GM12891 (cell line): ENCODE measurements around the gene UNC13C.

Experiments
- POLR2A ChIP-seq: IDR thresholded peaks from 2 replicates; pipeline ENCODE4 v1.6.1; 2011; ENCODE audit warnings: low read depth, low read length, control low read depth
- POLR2AphosphoS5 ChIP-seq: IDR thresholded peaks from 2 replicates; pipeline ENCODE4 v1.6.1; 2011; ENCODE audit warnings: low read depth, low read length, control low read depth
- SPI1 ChIP-seq: IDR thresholded peaks from 2 replicates; pipeline ENCODE4 v1.6.1; 2011; ENCODE audit warnings: low read depth, low read length, control low read depth
- TAF1 ChIP-seq: IDR thresholded peaks from 2 replicates; pipeline ENCODE4 v1.6.1; 2011; ENCODE audit warnings: low read depth, low read length, control low read depth

DNA sequence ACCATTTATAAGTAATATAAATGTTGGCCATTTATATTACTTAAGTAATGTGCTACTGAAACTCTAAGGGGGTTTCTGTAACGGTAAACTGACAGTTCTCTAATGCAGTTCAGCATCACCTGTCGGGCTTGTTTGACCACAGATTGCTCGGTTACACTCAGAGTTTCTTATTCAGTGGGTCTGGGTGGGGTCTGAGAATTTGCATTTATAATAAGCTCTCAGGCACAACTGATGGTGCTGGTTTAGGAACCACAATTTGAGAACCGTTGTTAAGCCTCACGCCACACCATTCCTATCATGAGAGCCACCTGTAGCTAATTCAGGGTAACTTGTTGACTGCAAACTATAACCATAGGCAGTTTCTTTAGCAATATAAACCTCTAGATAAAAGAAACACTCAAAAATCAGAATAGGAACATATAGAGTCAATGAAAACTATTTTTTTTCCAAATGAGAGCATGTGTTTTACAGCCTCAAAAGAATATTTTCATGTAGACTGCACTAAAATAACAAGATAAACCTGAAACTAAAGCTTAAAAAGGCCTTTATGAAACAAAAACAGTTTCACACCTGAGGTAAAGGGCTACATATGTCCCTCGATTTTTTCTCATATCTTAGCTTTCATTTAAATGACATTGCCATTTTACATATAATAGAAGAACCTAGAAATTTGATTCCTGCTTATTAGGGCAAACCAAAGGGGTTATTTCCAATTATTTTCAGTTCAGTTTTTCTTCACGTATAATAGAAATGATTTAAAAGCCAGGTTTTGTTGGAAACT, 604.8 kb downstream of the UNC13C start:
- no peak for TF ChIP-seq POLR2A
- no peak for TF ChIP-seq POLR2AphosphoS5
- no peak for TF ChIP-seq SPI1
- no peak for TF ChIP-seq TAF1
